Gastrocnemius medialis (tissue), 4 donors: ENCODE results near the gene AKAP6.

Source experiments
- CTCF ChIP-seq, 5 experiments: fragments of 450-650 bp in 3 of 5; fragments of 200-600 bp in 2 of 5; sonication (generic) in 2 of 5; IDR thresholded peaks in 4 of 5; conservative IDR thresholded peaks in 1 of 5; 1 replicate in 4 of 5; 2 replicates in 1 of 5; pipeline ENCODE4 v1.5.1; 2016 to 2019; ENCODE audit warnings: antibody characterized with exemption in 5 of 5, mild to moderate bottlenecking in 3 of 5, moderate library complexity in 3 of 5
- POLR2A ChIP-seq, 2 donors: fragments of 450-650 bp; IDR thresholded peaks; one replicate each; pipeline ENCODE4 v1.6.1; 2017; ENCODE audit warnings: antibody characterized with exemption in 2 of 2, mild to moderate bottlenecking in 2 of 2, moderate library complexity in 2 of 2

DNA sequence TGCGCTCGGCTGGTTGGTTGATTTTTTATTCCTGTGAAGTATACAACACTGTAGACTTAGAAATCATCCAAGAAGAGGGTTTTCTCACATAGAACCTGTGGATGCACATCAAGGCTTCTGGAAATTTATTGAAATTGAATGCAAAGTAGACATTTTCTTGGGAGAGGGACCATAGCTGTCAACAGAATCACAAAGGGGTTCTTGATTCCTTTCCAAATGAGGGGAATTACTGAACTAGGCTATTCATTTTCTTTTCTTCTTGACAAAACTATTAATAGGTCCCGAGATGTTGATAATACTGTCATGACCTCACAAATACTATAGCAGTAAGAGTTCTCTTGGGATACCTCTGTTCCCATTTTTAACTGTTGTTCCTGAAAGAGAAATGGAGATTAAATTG is 73.9 kb downstream of the AKAP6 start:
- TF ChIP-seq CTCF (IDR thresholded peaks at IDR 0.05 in 4 of 5, conservative IDR thresholded peaks at IDR 0.05 in 1 of 5) (no peak), POLR2A (IDR thresholded peaks at IDR 0.05) (no peak)
